ENCODE measurements around the gene SNAP29.

The SNAP29 gene

DNA sequence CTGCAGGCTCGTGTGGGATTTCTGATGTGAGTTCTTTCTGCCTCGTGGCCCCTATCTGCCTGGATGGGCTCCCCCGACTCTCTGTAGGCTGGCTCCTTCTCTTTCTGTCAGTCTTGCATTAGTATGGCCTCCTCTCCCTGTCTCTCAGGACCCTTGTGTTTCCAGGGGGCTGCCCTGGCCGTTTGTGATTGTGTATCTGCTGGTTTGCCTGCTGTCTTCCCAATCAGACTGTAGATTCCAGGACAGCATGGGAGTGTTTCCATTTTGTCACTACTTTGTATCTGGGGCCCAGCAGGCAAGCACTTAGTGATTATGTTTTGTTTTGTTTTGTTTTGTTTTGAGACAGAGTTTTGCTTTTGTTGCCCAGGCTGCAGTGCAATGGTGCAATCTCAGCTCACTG is 25.6 kb downstream of the SNAP29 start:
- DNase-seq (ENCODE audit: low read depth in 1 of 2, low spot score in 1 of 2): no peak
- no peak overlapping the region for H3K4me3 ChIP-seq (replicated peaks; ENCODE audit: insufficient read depth, low read length)
- no peaks in the 10 kb centered on the region for H3K27me3 ChIP-seq (ENCODE audit: insufficient read depth, poor library complexity, severe bottlenecking)
- no peak overlapping the region for H3K27ac ChIP-seq (replicated peaks)
- no peak for TF ChIP-seq SPI1 (IDR thresholded peaks at IDR 0.05; ENCODE audit: borderline replicate concordance, low read depth)
- TF ChIP-seq GABPA (IDR thresholded peaks at IDR 0.05; ENCODE audit: low read depth): no peak
- TF ChIP-seq POLR2AphosphoS5 (IDR thresholded peaks at IDR 0.05; ENCODE audit: low read depth): no peak
- no peak for TF ChIP-seq CTCF (IDR thresholded peaks at IDR 0.05; ENCODE audit: insufficient read depth, low read length)
- TF ChIP-seq REST (IDR thresholded peaks at IDR 0.05; ENCODE audit: insufficient replicate concordance, low read depth): no peak

DNA sequence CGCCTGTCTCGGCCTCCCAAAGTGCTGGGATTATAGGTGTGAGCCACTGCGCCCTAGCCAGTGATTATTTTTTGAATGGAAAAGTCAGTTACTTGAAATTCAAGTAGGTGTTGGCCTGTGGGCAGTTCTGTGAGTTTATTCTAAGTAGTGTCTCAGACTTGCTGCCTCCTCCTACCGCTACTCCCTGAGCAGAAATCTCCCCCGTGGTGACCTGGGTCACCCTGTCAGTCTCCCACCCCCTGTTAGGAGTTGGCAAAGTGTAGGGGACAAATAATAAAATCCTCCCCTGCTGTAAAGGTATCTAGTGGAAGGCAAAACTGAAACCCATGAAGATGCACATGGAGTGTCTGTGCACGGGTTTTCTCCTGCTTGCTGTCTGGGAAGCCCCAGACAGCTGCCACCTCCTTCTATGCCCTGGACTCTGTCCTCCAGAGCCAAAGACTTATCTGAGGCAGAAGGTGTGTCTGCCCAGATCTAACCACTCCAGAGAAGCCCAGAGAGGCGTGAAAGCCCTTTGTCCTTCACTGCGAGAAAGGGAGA is 26.3 kb downstream of the SNAP29 start:
- TF ChIP-seq REST (IDR thresholded peaks at IDR 0.05; ENCODE audit: insufficient replicate concordance, low read depth) (no peak), POLR2AphosphoS5 (IDR thresholded peaks at IDR 0.05; ENCODE audit: low read depth) (no peak), CTCF (IDR thresholded peaks at IDR 0.05; ENCODE audit: insufficient read depth, low read length) (no peak), SPI1 (IDR thresholded peaks at IDR 0.05; ENCODE audit: borderline replicate concordance, low read depth) (no peak), GABPA (IDR thresholded peaks at IDR 0.05; ENCODE audit: low read depth) (no peak)
- no peaks in the 10 kb centered on the region for H3K27me3 ChIP-seq (ENCODE audit: insufficient read depth, poor library complexity, severe bottlenecking)
- no peak overlapping the region for H3K27ac ChIP-seq (replicated peaks)
- DNase-seq (ENCODE audit: low read depth in 1 of 2, low spot score in 1 of 2): no peak
- H3K4me3 ChIP-seq (replicated peaks; ENCODE audit: insufficient read depth, low read length): no peak overlapping the region

DNA sequence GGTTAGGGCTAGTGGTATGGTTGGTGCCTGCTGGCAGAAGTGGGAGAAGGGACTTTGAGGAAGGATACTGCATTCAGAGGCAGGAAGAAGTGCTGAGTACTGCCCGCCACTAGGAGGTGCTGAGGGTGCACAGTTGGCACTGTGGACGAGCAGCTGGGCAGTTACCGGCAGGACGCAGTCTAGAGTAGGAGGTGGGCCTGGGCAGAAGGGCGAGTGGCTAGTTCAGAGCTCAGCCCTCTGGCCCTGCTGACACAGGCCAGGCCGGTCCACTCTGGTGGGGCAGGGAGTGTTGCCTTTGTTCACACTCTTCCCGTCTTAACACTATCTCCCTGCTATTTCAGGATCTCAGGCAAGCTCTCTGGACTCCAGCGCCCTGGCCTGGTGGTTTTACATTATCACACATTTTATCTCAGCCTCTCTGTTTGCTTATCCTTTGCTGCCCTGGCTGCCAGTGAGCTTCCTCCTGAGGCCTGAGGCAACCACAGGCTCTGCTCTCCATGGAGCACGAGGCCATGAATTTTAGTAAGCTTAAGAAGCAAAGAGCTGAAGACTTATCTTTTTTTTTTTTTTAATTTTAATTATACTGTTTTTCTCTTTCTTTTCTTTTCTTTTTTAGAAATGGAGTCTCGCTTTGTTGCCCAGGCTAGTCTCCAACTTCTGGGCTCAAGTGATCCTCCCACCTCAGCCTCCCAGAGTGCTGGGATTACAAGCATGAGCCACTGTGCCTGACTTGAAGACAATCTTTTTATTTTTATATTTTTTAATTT is 26.9 kb downstream of the SNAP29 start:
- TF ChIP-seq GABPA (IDR thresholded peaks at IDR 0.05; ENCODE audit: low read depth): no peak
- no peak; the same call in 1 of the 2 replicates for TF ChIP-seq SPI1 (IDR thresholded peaks at IDR 0.05; ENCODE audit: borderline replicate concordance, low read depth)
- TF ChIP-seq POLR2AphosphoS5 (IDR thresholded peaks at IDR 0.05; ENCODE audit: low read depth): no peak
- TF ChIP-seq CTCF (IDR thresholded peaks at IDR 0.05; ENCODE audit: insufficient read depth, low read length): peak; percentile 93
- Histone ChIP-seq H3K4me3 (replicated peaks; ENCODE audit: insufficient read depth, low read length) (no peak overlapping the region), H3K27me3 (ENCODE audit: insufficient read depth, poor library complexity, severe bottlenecking) (no peaks in the 10 kb centered on the region), H3K27ac (replicated peaks) (no peak overlapping the region)
- peak in 1 of 2 experiments; percentile 85 for DNase-seq (ENCODE audit: low read depth in 1 of 2, low spot score in 1 of 2)

Data from HL-60 (cell line).